A549 treated with RU486 at 1 μM for 4 hours (cell line): ENCODE data around the gene HECTD2. TPM values are rescaled to one million over a fixed set of nuclear protein-coding genes. Genes with fewer than 3 reads are reported as not detected.

ENCODE experiments used
- total RNA-seq: library from RNA; stranded (reverse); fragments of 200-300 nt; extraction: Qiagen RNA extraction; gene quantifications from 5 replicates; pipeline ENCODE4 v1.2.3, GENCODE V29; 2022; ENCODE audit warnings: low read depth

Gene HECTD2, protein sequence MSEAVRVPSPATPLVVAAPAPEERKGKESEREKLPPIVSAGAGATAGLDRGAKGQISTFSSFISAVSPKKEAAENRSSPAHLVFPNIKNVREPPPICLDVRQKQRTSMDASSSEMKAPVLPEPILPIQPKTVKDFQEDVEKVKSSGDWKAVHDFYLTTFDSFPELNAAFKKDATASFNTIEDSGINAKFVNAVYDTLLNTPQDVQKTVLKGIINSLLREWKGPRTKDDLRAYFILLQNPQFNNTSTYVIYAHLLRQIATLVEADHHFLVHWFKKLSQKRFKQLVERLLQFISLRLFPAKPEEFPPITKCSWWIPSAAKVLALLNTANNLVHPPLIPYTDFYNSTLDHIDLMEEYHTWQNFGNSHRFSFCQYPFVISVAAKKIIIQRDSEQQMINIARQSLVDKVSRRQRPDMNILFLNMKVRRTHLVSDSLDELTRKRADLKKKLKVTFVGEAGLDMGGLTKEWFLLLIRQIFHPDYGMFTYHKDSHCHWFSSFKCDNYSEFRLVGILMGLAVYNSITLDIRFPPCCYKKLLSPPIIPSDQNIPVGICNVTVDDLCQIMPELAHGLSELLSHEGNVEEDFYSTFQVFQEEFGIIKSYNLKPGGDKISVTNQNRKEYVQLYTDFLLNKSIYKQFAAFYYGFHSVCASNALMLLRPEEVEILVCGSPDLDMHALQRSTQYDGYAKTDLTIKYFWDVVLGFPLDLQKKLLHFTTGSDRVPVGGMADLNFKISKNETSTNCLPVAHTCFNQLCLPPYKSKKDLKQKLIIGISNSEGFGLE
- total RNA-seq, result 1.2 to 4.0 TPM (median 3.7 TPM) in 5 replicates

DNA sequence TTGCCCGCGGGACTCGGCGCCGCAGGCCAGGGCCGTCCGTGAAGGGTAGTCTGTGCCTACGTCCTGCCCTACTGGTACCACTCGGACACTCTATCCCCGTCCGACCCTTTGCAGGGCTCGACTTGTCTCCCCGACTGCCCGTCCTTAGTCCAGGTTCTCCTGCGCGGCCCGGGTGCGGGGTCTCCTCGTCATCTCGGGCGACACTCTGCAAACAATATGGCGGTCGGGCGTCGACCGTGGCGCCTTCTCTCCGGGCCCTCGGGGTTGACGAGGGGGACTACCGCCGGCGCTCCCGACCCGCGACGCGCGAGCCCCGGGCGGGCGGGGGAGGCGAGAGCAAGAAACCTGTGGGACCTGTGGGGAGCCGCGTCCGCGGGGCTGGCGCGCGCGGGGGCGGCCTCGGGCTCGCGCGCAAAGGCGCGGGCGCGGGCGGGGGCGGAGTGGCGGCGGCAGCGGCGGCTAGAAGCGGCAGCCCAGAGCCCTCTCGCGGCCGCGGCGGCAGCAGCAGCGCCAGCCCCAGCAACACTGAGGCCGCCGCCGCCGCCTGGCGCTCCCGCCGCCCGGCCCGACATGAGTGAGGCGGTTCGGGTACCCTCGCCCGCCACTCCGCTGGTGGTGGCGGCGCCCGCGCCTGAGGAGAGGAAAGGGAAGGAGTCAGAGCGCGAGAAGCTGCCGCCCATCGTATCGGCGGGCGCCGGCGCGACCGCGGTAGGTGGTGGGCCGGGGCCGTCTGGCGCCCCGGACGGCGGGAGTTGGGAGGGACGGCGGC is at the start of gene HECTD2:
HECTD2 (plus strand) TSS at position 476 of the 769 bp plus-strand sequence; CDS start at position 571, 95 bp downstream.

Other genes with a start within 250 kb of the HECTD2 start
- 30.6 to 36.9 TPM (median 35.2 TPM) in 5 replicates for gene PCGF5, start 189.7 kb upstream of the HECTD2 start, total RNA-seq
- 8.2 to 14.6 TPM (median 13.5 TPM) in 5 replicates for gene PPP1R3C, start 222.7 kb downstream of the HECTD2 start, total RNA-seq